NCI-H2227 (cell line): ENCODE measurements around the gene CD46.

Experiments used
- DNase-seq: peaks from one replicate; lab custom pipeline; 2025; ENCODE audit not compliant: unreplicated experiment; lab: John Stamatoyannopoulos, UW

Gene CD46

GRCh38 chr1:207826557-207827487 lies 75.0 kb downstream of the CD46 start:
- DNase-seq = no peak

- no peak for DNase-seq
These were observed 75.6 kb downstream of the CD46 start for GRCh38 chr1:207827488-207827830.

- no peak for DNase-seq
These were observed 76.2 kb downstream of the CD46 start for GRCh38 chr1:207828046-207828445.

GRCh38 chr1:207828485-207829158 lies 76.8 kb downstream of the CD46 start:
- DNase-seq = peak; percentile 70

GRCh38 chr1:207829576-207829975 lies 77.7 kb downstream of the CD46 start:
- no peak for DNase-seq

GRCh38 chr1:207830788-207831187 lies 78.9 kb downstream of the CD46 start:
- DNase-seq = no peak

GRCh38 chr1:207831517-207832327 lies 79.9 kb downstream of the CD46 start:
- DNase-seq = no peak

GRCh38 chr1:207832796-207833195 lies 80.9 kb downstream of the CD46 start:
- no peak for DNase-seq

- DNase-seq = no peak
These were observed 81.5 kb downstream of the CD46 start for GRCh38 chr1:207833381-207833780.

- DNase-seq = no peak
These were observed 82.3 kb downstream of the CD46 start for GRCh38 chr1:207833956-207834660.

- DNase-seq = no peak
These were observed 84.1 kb downstream of the CD46 start for GRCh38 chr1:207835958-207836357.

- DNase-seq = no peak
These were observed 84.9 kb downstream of the CD46 start for GRCh38 chr1:207836591-207837347.

GRCh38 chr1:207837673-207838072 lies 85.8 kb downstream of the CD46 start:
- DNase-seq = no peak

GRCh38 chr1:207838156-207839082 lies 86.6 kb downstream of the CD46 start:
- DNase-seq = peak; percentile 47

GRCh38 chr1:207839083-207839413 lies 87.2 kb downstream of the CD46 start:
- DNase-seq = no peak

- DNase-seq = no peak
These were observed 88.5 kb downstream of the CD46 start for GRCh38 chr1:207840380-207840779.

- no peak for DNase-seq
These were observed 89.4 kb downstream of the CD46 start for GRCh38 chr1:207841293-207841692.

- no peak for DNase-seq
These were observed 90.0 kb downstream of the CD46 start for GRCh38 chr1:207841901-207842300.

- DNase-seq = no peak
These were observed 90.7 kb downstream of the CD46 start for GRCh38 chr1:207842506-207842905.
